Embryonic facial prominence (tissue), 1 donor: ENCODE measurements around the gene FLCN.
"Not testable (repeated sequence)": the region's sequence is repeated elsewhere in the genome, so short reads cannot be mapped to it uniquely, and the experiment has no call there.

Source experiments
- DNase-seq: peaks from one replicate; pipeline ENCODE4 v3.0.0-alpha.2; 2016; ENCODE audit errors: extremely low spot score

Gene FLCN

DNA sequence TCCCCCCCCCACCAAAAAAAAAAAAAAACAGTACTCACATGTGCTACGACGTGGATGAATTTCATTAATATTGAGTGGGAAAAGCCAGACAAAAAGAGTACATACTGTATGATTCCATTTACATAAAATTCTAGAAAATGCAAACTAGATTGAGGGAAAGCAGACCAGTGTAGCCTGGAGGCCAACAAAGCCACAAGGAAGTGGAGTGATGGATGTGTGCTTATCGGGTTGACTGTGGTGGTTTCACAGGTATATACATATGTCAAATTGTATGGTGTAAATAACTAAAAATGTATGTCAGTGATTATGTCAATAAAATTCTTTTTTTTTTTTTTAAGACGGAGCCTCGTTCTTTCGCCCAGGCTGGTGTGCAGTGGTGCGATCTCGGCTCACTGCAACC lies 29.0 kb downstream of the FLCN start:
- no peak for DNase-seq

DNA sequence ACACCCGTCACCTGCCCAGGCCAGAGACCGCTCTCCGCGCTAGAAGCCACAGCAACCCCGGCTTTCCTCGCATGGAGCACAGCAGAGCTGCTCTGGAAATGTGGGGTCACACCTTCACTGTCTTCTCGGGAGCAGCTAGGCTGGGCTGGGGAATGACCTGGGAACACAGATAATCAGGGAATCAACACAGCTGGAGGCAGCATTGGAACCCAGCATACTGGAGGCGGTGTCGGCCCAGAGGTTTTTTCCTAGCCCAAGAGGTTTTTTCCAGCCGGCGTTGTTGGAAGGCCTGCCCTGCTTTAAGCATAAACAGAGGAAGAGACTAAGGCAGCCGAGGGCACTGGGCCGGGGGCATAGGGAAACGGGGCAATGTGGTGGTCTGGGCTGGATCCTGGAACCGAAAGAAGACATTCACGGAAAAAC lies 30.0 kb downstream of the FLCN start:
- DNase-seq: no peak

DNA sequence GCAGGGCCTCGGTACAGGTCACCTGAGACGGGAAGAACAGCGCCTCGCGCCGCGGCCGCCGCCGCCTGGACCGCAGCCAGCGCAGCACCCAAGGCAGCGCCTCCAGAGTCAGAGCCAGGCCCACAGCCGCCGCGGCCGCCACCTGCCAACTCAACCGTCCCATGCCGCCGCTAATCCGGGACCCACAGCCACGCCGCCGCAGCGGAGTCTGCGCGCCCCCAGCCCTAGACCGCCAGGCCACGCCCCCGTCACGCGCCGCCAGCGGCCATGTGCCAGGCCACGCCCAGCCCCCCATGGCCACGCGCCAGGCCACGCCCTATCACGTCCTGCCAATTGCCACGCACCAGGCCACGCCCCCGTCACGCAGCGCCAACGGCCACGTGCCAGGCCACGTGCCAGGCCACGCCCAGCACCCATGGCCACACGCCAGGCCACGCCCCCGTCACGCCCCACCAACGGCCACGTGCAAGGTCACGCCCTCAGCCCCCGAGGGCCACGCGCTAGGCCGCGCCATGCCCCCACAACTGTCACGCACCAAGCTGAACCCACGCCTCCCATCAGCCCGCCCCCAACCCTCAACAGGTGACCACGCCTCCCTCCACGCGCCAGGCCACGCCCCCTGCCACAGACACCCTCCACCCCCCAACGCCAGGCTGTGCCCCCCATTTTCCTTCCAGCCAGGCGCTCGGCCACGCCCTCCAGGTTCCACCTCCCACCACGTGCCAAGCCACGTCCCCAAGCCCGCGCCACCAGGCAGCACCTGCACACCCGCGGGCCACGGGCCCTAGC lies 30.6 kb downstream of the FLCN start, which contains the start of gene PLD6:
Gene PLD6 (minus strand): TSS at position 210 of the 789 bp plus-strand sequence. CDS start 47 bp downstream, at position 163.
- DNase-seq: no peak

DNA sequence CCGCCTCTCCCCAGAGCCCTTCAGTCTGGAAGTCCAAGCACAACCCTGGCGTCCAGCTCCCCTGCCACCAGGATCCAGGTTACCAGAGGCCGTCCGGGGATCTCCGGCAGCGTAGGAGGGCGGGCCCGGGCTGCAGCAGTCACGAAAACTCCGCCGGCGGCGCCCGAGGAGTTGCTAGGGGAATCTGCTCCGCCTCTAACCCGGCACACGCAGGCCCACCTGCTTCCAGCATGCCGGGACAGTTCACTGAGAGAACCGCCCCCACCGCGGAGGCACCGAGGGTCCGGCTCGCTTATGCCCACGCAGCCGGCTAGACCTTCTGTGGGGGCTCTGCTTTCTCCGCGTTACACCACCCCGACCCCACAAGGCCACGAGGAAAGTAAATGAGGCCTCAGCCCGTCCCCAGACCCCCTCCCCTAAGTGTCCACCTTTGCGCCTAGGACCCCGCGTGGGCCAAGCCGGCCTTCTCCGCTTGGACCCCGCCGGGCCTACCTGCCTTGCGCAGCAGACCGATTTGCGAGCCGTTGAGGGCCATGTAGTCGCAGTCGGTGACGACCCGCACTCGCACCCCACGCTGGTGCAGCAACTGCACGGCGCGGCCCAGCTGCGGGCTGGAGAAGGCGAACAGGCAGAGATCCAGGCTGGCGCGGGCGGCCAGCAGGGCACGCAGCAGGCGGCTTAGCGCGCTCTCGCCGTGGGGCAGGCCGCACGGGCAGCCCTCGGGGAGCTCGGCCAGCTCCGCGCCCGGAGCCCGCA lies 31.4 kb downstream of the FLCN start:
- no peak for DNase-seq

DNA sequence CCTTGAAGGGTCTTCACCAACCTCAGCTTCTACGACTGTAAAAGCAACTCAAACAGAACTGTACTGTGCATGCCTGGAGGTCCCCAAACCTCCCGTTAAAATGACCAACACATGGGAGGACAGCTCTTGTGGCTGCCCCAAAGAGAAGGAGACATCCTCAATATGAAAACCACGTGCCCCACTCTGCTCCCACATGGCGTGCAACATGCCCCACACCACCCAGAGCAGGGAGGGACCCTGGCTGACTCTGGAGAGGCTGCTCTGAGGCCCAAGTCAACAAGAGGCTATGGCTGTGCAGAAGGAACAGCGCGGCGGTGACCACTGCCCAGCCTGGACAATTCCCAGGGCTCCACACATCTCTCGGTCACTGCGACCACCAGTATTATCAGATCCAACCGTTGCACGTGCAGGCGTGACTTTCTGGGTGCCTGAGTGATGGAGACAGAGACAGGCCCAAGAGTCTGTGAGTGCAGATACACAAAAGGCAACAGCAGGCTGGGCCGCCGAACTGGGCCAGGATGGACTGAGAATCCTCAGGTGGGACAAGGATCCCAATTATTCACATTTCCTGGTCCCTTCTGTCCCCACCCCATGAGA lies 32.2 kb downstream of the FLCN start:
- DNase-seq: no peak

DNA sequence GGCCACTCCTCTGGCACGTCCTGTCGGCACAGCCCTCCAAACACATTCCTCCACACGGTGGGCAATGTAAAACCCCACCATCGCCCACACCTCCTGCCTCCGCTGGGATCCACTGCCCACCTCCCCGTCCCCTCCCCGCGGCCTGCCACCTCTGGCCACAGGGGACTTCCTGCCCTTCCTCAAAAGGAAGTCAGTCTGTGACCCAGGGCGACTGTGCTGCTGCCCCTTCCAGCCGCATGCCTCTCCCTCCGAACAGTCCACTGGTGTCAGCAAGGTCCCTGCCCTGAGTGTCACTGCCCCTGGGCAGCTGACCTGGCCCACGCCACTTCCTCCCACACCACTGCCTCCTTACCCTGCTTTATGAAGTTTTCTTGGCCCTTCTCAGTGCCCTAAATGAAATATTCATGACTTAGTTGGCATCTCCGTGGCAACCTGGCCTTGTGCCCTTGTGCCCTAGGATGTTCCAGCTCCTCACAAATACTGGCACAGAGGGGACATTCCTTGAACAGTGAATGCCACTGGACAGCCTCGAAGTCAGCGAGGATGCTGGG lies 32.9 kb downstream of the FLCN start:
- DNase-seq: no peak

DNA sequence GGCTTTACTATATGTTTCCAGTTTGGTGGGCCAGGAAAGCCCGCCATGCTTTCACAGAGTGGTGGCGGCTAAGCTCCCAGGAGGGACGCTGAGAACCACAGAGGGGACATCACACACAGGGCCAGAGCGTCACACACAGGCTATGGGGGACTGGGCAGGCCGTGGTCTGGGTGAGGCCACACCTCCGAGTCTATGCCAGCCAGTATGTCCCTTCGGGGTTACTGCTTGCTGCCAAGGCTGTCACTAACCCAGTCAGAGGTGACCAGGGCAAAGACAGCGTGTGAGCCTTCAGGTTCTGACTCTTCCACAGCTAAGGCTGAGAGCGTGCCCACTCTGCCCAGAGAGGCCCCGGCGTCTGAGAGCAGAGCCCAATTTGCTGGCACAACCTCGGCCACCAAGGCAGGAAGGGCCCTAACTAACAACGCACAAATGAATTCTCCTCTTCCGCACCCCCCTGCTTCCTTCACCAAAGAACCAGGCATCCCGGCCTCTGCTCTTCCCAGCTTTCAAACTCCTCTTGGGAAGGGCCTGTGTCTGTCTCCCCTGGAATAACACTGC lies 33.7 kb downstream of the FLCN start:
- no peak for DNase-seq

DNA sequence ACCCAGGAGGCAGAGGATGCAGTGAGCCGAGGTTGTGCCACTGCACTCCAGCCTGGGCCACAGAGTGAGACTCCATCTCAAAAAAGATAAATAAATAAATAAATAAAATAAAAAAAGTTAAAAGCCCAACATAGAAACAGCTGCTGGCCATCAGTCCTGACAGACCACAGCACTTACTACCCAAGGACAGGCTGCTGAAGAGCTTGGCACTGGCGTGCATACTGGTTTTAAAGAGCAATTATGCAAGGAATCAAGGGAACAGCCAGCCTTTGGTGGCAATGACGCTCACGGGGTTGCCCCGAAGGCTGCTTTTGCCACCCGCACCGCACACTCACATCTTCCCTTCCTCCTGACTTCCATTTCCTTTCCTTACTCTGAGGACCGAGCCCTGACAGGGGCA lies 35.1 kb downstream of the FLCN start:
- no peak for DNase-seq

DNA sequence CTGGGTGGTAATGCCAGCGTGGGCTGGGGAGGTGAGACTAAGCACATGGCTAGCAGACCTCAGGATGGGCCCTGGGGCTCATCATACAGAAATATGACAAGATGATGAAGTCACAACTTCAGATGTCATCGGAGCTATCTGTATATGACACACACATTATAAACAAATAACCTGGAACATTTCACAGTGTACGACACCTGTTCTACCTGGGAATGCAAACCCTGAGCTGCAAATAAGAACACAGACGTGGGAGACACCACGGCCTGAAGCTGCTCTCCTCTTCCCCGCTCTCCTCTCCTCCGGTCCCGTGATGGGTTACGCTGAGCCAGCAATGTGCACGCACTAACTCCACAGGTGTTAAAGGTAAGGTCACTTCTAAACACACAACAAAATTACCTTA lies 35.7 kb downstream of the FLCN start:
- no peak for DNase-seq

DNA sequence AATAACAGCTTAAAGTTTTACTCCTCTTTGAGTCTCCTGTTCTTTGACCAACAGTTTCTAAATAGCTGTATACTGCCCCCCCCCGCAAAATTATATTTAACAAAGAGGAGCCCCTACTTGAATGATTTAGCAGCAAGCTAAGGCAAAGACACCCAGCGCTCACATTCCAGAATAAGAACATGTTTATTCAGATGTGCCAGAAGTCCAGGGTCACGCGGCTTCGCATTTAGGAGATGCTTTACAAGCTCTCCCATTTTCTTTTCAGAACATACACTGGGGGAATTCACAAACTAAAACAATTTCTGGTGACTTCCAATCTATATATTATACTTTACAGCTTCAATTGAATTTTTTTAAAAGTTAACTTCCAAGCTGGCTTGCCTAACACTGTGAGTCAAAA lies 36.1 kb downstream of the FLCN start:
- no peak for DNase-seq

DNA sequence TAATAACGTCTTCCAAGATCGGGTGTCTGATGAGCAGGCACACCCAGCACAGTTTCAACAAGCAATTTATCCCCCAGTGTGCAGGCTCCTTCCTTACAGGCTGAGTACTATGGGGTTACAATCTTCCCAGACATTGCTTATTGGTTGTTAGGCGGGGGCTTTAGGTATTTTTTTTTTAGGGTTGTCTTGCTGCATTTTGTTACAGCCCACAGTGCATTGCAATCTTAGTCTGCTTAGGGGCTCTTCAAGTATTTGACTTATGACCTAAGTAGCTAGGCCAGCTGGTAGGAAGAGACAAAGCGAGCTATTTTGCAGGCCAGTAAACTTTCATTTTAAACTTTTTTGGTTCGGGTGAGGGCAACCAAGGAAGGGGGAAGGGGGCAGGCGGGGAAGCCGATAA lies 36.7 kb downstream of the FLCN start:
- no peak for DNase-seq

DNA sequence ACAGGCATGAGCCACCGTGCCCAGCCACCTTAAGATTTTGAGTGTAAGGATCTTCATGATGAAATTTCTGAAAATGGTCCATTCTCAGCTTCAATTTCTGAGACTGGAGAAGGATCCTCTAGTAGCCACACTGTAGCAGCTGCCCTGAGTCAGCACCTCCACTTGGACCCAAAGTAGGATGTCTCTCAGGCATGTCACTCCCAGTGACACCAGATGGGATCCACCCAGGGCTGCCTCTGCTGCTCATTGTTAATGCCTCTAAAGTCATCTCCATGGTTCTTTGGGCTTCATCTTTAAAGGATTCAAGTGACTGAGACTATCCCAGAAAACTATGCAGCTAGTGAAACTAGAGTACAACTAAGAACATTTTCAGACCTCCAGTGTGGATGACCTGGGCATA lies 38.7 kb downstream of the FLCN start:
- DNase-seq: no peak

DNA sequence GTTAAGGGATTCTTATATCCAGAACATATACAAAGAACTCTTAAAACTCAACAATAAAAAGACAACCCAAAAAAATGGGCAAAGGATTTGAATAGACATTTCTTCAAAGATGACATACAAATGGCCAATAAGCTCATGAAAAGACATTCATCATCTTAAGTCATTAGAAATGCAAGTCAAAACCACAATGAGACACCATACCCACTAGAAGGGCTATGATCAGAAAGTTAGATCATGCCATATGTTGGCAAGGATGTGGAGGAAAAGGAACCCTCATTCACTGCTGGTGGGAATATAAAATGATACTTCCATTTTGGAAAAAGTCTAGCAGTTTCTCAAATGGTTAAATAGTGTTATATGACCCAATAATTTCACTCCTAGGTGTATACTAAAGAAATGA lies 40.2 kb downstream of the FLCN start:
- DNase-seq: no peak

DNA sequence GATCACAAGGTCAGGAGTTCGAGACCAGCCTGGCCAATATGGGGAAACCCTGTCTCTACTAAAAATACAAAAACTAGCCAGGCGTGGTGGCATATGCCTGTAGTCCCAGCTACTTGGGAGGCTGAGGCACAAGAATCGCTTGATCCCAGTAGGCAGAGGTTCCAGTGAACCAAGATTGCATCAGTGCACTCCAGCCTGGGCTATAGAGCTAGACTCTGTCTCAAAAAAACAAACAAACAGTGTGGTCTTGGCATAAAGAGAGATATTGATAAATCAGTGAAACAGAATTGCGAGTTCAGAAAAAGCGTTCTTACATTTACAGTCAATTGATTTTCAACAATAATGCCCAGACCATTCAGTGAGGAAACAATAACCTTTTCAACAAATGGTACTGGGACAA lies 41.5 kb downstream of the FLCN start:
- not testable (repeated sequence) for DNase-seq

DNA sequence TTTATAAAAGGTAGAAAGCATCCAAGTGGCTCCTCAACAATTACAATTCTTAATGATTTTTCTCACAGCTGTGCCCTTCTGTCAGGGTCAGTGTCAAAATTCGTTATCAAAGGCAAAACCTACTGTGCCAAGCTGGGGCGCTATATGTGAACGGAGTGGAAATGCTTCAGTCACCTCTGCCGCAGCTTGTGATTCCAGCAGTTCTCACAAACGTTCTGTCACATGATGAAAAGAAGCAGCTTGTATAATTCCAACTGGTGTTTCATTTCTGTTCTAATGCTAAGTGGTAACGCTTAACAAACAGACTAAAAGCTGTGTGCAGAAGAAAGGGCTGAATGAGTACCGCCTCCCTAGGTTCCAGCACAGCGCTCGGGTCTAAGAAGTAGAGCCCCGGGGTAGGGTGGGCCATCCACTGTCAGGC lies 45.0 kb downstream of the FLCN start:
- DNase-seq: no peak

DNA sequence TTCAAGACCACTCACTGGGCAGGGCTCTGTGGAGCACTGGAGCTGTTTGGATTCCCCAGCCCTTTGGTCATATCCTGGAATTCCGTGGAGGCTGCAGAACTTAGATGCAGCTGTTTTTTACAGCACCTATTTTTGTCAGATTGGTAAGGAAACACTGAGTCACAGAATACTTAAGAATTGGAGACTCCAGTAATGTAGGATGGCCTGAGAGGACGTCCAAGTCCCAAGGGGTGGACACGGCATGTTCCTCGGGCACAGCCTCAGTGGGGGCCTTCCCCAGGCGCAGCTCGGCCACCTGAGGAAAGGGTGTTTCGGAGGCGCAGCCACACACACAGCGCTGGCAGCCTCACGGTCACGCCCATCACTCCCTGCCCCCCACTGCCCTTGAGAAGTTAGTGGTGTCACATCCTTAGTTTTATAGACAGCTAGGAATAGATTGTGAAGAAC lies 45.6 kb downstream of the FLCN start:
- DNase-seq: no peak

DNA sequence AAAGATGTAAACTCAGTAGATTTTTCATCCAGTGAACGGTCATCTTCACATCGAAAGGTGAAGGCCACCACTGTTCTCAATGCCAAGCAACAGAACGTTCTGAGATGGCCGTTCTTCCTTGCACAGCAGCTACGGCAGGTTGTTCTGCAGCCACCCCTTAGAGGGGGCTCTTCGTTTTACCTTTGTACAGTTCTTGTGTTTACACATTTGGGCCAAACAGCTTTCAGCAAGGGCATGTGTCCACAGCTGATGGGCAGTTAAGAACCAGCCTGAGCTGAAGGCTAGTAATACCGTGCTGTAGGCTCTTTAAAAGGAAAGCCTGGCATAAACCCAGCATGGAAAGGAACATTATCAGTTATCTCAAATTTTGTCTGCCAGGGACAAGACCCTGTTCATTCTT lies 46.8 kb downstream of the FLCN start:
- no peak for DNase-seq

DNA sequence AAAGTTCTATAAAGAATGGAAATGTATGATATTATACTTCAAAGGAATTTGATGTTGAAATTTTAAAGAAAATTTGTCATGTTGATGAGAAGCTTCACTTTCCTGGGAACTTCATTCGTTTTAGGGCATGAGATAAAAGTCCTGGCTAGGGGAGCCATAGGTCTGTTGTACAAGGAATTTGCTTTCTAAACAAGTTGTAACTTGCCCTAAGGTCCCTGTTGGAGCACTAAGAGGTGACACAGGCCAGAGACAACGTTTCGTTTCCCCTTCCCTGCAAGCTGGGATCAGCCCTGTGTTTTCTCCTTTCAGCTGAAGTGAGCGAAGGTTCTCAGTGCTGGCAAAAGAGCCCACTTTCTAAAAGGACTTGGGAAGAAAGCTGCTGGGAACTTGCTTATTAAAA lies 47.4 kb downstream of the FLCN start:
- DNase-seq: no peak

DNA sequence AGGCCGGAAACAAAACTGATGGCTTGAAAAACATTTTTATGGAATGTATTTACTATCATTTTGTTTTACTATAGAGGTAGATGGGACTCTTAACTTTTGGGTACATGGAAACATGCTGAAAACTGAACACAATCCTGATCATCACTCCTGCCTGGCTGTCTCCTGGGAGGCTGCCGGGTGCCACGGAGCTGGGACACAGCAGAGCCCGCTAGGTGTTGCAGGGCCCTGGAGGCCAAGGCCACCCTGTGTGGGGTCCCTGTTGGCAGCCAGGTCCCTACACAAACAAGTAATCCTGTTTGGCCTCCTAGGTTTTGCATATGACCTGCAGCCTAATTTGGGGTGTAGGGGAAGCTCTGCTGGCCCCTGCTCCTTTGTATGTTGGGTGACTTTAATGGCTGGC lies 48.4 kb downstream of the FLCN start:
- no peak for DNase-seq

DNA sequence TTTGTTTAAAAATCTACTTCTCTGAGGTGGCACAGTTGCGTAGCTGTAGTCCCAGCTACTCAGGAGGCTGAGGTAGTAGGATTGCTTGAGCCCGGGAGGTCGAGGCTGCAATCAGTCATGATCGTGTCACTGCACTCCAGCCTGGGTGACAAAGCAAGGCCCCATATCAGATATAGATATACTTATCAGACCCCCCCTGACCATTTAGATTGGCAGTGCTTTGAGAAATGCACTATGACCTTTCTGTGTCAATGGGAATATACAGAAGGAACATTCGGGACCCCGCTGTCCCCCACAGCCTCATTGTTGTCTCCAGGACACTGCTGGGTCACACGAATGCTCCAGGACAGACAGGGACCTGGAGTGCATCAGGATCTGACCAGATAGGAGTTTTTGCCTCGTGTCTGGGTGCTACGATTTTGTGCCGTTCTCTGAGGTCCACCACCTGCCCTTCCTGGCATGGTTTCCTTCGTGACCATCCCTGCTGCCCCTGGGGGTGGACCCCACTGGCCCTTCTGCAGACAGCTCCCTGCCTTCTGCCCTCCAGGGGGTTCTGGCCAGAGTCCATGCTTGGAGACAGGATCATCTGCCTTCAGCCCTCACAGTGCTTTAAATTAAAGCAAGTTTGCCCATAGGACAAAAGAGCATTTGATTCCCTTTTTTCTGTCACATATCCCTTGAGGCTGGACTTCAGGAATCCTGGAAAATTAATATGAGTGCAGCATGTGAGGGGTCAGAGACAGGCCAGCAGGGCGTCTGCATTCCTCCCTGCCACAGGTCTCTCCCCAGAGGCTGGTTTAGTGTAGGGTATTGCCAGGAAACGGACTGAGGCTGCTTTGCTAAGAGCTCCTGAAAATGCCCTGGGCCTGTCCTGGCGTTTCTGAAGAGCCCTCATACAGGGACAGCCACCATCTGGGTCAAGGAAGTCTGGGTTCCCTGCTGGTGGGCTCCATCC lies 50.1 kb downstream of the FLCN start:
- DNase-seq: no peak

DNA sequence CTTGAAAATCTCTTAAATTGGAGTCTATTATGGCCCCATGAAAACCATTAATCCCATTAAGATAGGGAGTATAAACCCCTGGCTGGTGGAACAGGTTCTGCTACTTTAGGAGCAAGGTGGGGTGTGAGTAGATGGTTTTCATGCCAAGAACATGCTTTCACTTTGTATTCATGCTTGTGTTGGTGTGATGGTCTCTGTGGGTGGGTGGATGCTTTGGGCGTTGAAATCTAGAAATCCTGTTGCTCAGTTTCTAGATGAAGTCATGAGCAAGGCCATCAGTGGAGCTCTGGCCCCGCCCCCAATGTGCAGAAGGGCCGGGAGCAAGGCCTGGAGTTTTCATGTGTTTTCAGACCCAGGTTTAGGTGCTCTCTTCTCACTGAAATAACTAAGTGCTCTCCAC lies 50.9 kb downstream of the FLCN start:
- DNase-seq: no peak
